K562 (cell line): Measurements from ENCODE around the gene MRRF. TPM values are rescaled to one million over a fixed set of nuclear protein-coding genes. Genes with fewer than 3 reads are reported as not detected.

Experiments
- ELK3 ChIP-seq: fragments of 450-650 bp; formaldehyde crosslinking; IDR thresholded peaks from 2 replicates; pipeline ENCODE4 v1.4.0; 2020; ENCODE audit warnings: mild to moderate bottlenecking
- GABPA ChIP-seq: fragments of 200-800 bp; sonication (Bioruptor generic); conservative IDR thresholded peaks from 2 replicates; pipeline ENCODE4 v1.6.1; 2016; ENCODE audit warnings: low read depth, missing genetic modification characterization, missing compliant biosample characterization
- GTF2E2 ChIP-seq: fragments of 200-800 bp; sonication (Bioruptor generic); IDR thresholded peaks from 2 replicates; pipeline ENCODE4 v1.6.1; 2016; ENCODE audit warnings: missing genetic modification characterization, missing compliant biosample characterization
- GTF2F1 ChIP-seq: IDR thresholded peaks from 2 replicates; pipeline ENCODE4 v1.6.1; 2011; ENCODE audit warnings: low read depth, low read length, improper control_type of control experiment
- KAT7 ChIP-seq: sonication (generic); formaldehyde crosslinking; IDR thresholded peaks from 2 replicates; pipeline ENCODE4 v1.8.0; 2022; ENCODE audit warnings: missing genetic modification reagents, mild to moderate bottlenecking, borderline replicate concordance
- MCM2 ChIP-seq: fragments of 450-650 bp; IDR thresholded peaks from 2 replicates; pipeline ENCODE4 v1.6.1; 2017; ENCODE audit warnings: low read depth, mild to moderate bottlenecking
- MCM5 ChIP-seq: fragments of 450-650 bp; IDR thresholded peaks from 2 replicates; pipeline ENCODE4 v1.6.1; 2016; ENCODE audit warnings: low read depth
- NFXL1 ChIP-seq: fragments of 450-650 bp; formaldehyde crosslinking; IDR thresholded peaks from 2 replicates; pipeline ENCODE4 v1.4.0; 2021; ENCODE audit warnings: mild to moderate bottlenecking
- NRF1 ChIP-seq, 2 experiments: fragments of 450-650 bp; IDR thresholded peaks in 1 of 2; conservative IDR thresholded peaks in 1 of 2; 2 replicates each; pipeline ENCODE4 v1.6.1; 2014; ENCODE audit warnings: mild to moderate bottlenecking in 2 of 2
- NUFIP1 ChIP-seq: fragments of 450-650 bp; IDR thresholded peaks from 2 replicates; pipeline ENCODE4 v1.6.1; 2018; ENCODE audit not compliant: partially characterized antibody
- POLR2A ChIP-seq: fragments of 450-650 bp; conservative IDR thresholded peaks from 2 replicates; pipeline ENCODE4 v1.6.1; 2016
- REST ChIP-seq, 2 experiments: fragments of 450-650 bp; formaldehyde crosslinking in 1 of 2; IDR thresholded peaks; 2 replicates each; pipeline versions ENCODE4 v1.4.0 to v1.6.1; 2014 to 2020; ENCODE audit warnings: mild to moderate bottlenecking in 2 of 2, borderline replicate concordance in 1 of 2, low read depth in 1 of 2
- YY1 ChIP-seq, 3 experiments: IDR thresholded peaks; 2 replicates each; pipeline ENCODE4 v1.6.1; 2011; ENCODE audit warnings: low read length in 2 of 3, mild to moderate bottlenecking in 2 of 3, moderate library complexity in 2 of 3, borderline replicate concordance in 1 of 3, control low read depth in 1 of 3, low read depth in 1 of 3; ENCODE audit not compliant: insufficient read depth in 3 of 3, insufficient replicate concordance in 2 of 3, control insufficient read depth in 1 of 3, insufficient read length in 1 of 3; ENCODE audit errors: extremely low read depth in 1 of 3
- ZKSCAN3 ChIP-seq: fragments of 250-450 bp; sonication (Bioruptor Pico); IDR thresholded peaks from 2 replicates; pipeline ENCODE4 v1.4.0; 2020
- ZNF239 ChIP-seq: fragments of 250-450 bp; sonication (Bioruptor Pico); IDR thresholded peaks from 2 replicates; pipeline ENCODE4 v1.4.0; 2020; ENCODE audit warnings: mild to moderate bottlenecking
- polyA plus RNA-seq, 8 experiments: library from polyadenylated mRNA; depleted of rRNA in 4 of 8; stranded (reverse) in 5 of 8; unstranded in 3 of 8; fragments of >200 nt; fragmentation: Nextera tagmentation in 2 of 8; fragmentation: Illumina TruSeq in 1 of 8; extraction: Ambion mirVana in 2 of 8; extraction: Trizol in 1 of 8; gene quantifications; 2 replicates each; pipeline versions ENCODE4 v1.2.1 to v1.2.3, GENCODE V29; 2011 to 2014; ENCODE audit warnings: inconsistent platforms in 1 of 8, missing spikeins in 1 of 8
- total RNA-seq, 7 experiments: library from RNA; depleted of rRNA in 6 of 7; stranded (reverse); fragments of >200 nt in 6 of 7; fragmentation: Illumina TruSeq in 2 of 7; extraction: Trizol in 2 of 7; gene quantifications; 2 replicates each; pipeline versions ENCODE4 v1.2.1 to v1.2.3, GENCODE V29; 2011 to 2021; ENCODE audit warnings: low replicate concordance in 1 of 7
- TF ChIP-seq, protein P1 (sequence below): fragments of 450-650 bp; IDR thresholded peaks from 2 replicates; pipeline ENCODE4 v1.7.1; 2018; ENCODE audit warnings: mild to moderate bottlenecking, low read depth; ENCODE audit not compliant: partially characterized antibody

Gene MRRF
- total and polyA plus RNA-seq, 9 of the 15 experiments (the other 6 are each of a cell fraction or from before 2014, with no cell fraction given), result 55.0 to 105 (median 81.2) TPM

DNA sequence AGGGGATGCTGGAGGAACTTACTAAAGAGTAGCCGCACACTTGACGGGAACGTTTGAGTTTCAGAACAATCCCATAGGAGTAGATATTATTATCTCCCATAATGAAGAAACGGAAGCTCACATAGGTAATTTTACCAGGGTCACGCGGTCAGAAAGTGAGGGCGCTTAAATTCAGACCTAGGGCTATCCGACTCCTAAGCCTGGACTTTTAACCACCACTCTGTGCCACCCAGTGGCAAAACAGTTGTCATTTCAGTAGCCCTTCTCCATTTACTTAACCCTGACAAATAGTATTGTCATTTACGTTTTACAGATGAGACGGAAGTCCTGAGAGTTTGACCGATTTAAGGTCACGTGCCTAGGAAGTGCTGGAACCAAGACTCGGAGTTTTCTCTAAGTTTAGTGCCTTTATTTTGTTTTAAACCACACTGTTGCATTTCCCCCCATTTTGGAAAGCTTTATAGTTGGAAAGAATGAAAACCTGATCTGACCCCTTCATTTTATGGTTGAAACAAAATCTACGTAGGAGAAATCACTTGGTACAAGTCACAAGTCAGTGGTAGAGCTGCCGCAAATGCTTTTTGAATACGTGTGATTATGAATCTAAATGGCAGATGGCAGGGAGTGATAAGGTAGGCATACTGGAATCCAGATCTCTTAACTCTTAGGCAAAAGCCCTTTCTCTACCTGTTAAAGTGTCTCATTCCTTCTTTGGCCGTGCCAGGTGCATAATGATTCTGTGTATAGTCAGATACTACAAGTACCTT, 650 bp downstream of the MRRF start (continued):
- TF ChIP-seq ELK3 (CRISPR knock-in tag) (0 out of 2 replicates have a peak, but pooled peaks have one; percentile 13), POLR2A (no peak), KAT7 (CRISPR knock-in tag) (no peak), MCM2 (no peak), REST (IDR thresholded peaks at IDR 0.05; ENCODE audit: borderline replicate concordance) (peak; percentile 43), REST (CRISPR knock-in tag; IDR thresholded peaks at IDR 0.05; ENCODE audit: low read depth) (no peak), GTF2E2 (peak; percentile 6; the same call in 1 of the 2 replicates), GABPA (tag) (peak; percentile 50), ZKSCAN3 (CRISPR knock-in tag) (no peak), MCM5 (no peak), NUFIP1 (no peak), NFXL1 (CRISPR knock-in tag) (no peak), ZNF239 (CRISPR knock-in tag) (no peak), YY1 (IDR thresholded peaks at IDR 0.05; ENCODE audit: borderline replicate concordance in 1 of 3, control insufficient read depth in 1 of 3, extremely low read depth in 1 of 3, insufficient read depth in 3 of 3, insufficient read length in 1 of 3, insufficient replicate concordance in 2 of 3, low read depth in 1 of 3, low read length in 2 of 3) (no peak), GTF2F1 (no peak), NRF1 (conservative IDR thresholded peaks at IDR 0.05 in 1 of 2, IDR thresholded peaks at IDR 0.05 in 1 of 2) (no peak)
- TF ChIP-seq, protein P1, sequence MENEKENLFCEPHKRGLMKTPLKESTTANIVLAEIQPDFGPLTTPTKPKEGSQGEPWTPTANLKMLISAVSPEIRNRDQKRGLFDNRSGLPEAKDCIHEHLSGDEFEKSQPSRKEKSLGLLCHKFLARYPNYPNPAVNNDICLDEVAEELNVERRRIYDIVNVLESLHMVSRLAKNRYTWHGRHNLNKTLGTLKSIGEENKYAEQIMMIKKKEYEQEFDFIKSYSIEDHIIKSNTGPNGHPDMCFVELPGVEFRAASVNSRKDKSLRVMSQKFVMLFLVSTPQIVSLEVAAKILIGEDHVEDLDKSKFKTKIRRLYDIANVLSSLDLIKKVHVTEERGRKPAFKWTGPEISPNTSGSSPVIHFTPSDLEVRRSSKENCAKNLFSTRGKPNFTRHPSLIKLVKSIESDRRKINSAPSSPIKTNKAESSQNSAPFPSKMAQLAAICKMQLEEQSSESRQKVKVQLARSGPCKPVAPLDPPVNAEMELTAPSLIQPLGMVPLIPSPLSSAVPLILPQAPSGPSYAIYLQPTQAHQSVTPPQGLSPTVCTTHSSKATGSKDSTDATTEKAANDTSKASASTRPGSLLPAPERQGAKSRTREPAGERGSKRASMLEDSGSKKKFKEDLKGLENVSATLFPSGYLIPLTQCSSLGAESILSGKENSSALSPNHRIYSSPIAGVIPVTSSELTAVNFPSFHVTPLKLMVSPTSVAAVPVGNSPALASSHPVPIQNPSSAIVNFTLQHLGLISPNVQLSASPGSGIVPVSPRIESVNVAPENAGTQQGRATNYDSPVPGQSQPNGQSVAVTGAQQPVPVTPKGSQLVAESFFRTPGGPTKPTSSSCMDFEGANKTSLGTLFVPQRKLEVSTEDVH, result peak; percentile 18
